ENCODE results near the gene FGD4. TPM values are rescaled to one million over a fixed set of nuclear protein-coding genes. Genes with fewer than 3 reads are reported as not detected.
A peak's percentile ranks its signal among the peaks of the same experiment; 100 is the strongest.

Gene FGD4
- total RNA-seq, 1 experiment from 2014 or later: 30.5 TPM

- in situ Hi-C loops (cut with HindIII; ENCODE audit: low pct_unique_long_range_greater_than_20kb, low sequenced_read_pairs): no loop called here
- DNase-seq (ENCODE audit: low read depth, low spot score): no peak
Observed at GRCh38 chr12:32398816-32399369, 465 bp upstream of the FGD4 start.

DNA sequence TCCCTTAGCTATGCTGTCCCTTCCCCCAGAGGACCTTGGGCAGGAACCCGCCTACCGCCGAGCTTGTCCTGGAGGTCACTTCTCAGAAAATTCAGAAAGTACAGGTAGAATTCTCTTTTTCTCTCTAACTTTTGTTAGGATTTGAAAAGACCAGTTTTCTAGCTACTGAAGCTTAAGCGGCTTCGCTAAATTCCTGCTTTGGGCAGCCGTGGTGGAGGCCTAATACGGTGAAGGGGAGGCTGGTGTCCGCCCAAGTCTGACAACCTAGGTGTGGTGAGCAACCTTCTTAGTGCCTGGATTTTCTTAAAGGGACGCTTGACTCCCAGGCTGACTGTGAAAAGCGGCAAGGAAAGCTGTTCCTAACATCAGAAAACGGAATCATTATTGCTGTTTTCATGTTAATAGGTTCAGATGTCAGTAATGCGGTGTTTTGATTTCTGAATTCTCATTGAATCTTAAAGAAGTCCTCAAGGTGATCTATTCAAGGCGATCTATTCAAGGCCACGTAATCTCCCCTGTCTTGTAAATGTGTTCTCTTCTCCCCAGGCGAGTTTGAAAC lies 835 bp downstream of the FGD4 start:
- in situ Hi-C loops (cut with HindIII; ENCODE audit: low pct_unique_long_range_greater_than_20kb, low sequenced_read_pairs): no loop called here
- no peak for DNase-seq (ENCODE audit: low read depth, low spot score)

DNA sequence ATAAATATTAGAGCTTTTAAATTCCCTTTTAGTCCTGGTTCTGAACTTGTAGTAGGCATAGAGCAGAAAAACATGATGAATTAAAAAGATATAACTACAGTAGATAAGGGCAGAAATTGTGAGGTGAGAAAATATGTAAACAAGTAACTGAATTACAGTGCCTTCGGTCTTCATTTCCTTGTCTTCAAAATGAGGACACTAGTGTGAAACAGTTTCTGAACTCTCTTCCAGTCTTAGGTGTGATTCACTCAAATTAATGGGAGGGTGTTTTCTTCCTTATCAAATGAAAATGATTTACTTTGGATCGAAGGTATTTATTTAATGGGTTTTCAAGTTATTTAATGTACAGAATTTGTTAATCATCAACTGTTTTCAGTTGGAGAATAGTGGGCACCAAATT lies 1.5 kb downstream of the FGD4 start:
- in situ Hi-C loops (cut with HindIII; ENCODE audit: low pct_unique_long_range_greater_than_20kb, low sequenced_read_pairs): no loop called here
- no peak for DNase-seq (ENCODE audit: low read depth, low spot score)

DNA sequence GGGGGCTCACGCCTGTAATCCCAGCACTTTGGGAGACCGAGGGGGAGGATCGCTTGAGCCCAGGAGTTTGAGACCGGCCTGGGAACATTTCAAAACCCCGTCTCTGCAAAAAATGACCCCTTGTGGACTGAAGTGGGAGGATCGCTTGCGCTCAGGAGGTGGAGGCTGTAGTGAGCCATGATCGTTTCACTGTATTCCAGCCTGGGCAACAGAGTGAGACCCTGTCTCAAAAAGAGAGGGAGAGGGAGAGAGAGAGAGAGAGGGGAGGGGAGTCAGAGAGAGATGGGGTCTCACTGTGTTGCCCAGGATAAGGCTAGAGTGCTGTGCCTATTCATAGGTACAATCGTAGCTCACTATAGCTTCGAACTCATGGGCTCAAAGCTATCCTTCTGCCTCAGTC lies 2.8 kb downstream of the FGD4 start:
- in situ Hi-C loops (cut with HindIII; ENCODE audit: low pct_unique_long_range_greater_than_20kb, low sequenced_read_pairs): no loop called here
- DNase-seq (ENCODE audit: low read depth, low spot score): no peak

- no peak for DNase-seq (ENCODE audit: low read depth, low spot score)
- in situ Hi-C loops (cut with HindIII; ENCODE audit: low pct_unique_long_range_greater_than_20kb, low sequenced_read_pairs): no loop called here
Observed at GRCh38 chr12:32402946-32403345, 3.6 kb downstream of the FGD4 start.

- in situ Hi-C loops (cut with HindIII; ENCODE audit: low pct_unique_long_range_greater_than_20kb, low sequenced_read_pairs): no loop called here
- no peak for DNase-seq (ENCODE audit: low read depth, low spot score)
Observed at GRCh38 chr12:32407795-32408194, 8.4 kb downstream of the FGD4 start.

DNA sequence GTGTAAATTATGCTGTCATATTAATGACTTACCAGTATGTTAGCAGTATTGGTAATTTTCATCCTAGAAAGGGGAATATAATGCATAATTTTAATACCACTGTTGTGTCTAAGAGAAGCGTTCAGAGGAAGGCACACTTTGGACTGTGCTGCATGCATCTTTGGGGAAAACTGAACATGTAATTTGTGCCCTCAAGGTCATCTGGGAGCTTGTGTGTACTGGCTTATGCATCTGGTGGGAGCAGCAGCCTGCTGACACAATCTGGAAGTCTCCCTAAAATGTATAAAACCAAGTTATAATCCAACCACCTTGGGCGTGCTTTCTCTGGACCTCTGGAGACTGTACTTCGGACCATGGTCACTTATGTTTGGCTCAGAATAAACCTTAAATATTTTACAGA lies 14.1 kb downstream of the FGD4 start:
- in situ Hi-C loops (cut with HindIII; ENCODE audit: low pct_unique_long_range_greater_than_20kb, low sequenced_read_pairs): no loop called here

DNA sequence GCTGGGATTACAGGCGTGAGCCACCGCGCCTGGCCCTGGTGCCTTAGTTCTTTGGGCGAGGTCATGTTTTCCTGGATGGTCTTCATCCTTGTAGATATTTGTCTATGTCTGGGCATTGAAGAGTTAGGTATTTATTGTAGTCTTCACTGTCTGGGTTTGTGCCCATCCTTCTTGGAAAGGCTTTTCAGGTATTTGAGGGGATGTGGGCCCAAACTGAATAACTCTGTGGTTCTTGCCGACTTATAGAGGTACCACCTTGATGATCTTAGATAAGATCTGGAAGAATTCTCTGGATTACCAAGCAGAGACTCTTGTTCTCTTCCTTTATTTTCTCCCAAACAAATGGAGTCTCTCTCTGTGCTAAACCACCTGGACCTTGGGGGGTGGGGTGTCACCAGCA lies 18.9 kb downstream of the FGD4 start:
- no peak for DNase-seq (ENCODE audit: low read depth, low spot score)
- in situ Hi-C loops (cut with HindIII; ENCODE audit: low pct_unique_long_range_greater_than_20kb, low sequenced_read_pairs): no loop called here

More for the DNA sequence above, 14.1 kb downstream of the FGD4 start:
- DNase-seq (ENCODE audit: low read depth, low spot score): no peak

DNA sequence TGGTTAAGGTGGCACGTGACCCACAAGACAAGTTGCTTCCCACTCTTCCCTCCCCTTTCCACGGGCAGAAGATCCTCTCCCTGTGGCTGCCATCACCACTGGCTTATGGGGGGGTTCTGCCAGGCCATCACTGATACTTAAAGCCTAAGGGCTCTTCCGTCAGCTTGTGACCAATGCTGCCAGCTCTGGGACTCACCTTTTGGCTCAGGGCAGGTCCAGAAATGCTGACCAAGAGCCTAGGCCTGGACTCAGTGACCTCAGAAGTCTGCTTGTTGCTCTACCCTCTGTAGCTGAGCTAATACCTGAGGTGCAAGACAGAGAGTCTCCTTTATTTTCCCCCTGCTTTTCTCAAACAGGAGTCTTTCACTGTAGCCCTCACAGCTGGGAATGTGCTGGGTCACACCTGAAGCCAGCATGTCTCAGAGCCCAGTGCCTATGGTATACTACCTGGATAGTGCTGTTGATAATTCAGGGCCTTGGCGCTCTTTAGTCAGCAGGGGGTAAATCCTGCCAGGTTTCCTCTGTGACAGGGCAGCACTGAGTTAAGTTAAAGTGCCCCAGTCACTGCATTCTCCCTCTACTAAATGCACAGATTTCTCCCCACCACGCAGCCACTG lies 19.7 kb downstream of the FGD4 start:
- in situ Hi-C loops (cut with HindIII; ENCODE audit: low pct_unique_long_range_greater_than_20kb, low sequenced_read_pairs): no loop called here
- DNase-seq (ENCODE audit: low read depth, low spot score): no peak

- in situ Hi-C loops (cut with HindIII; ENCODE audit: low pct_unique_long_range_greater_than_20kb, low sequenced_read_pairs): no loop called here
- no peak for DNase-seq (ENCODE audit: low read depth, low spot score)
Observed at GRCh38 chr12:32419520-32419960, 20.2 kb downstream of the FGD4 start.

GRCh38 chr12:32420356-32420755 lies 21.0 kb downstream of the FGD4 start:
- in situ Hi-C loops (cut with HindIII; ENCODE audit: low pct_unique_long_range_greater_than_20kb, low sequenced_read_pairs): no loop called here
- no peak for DNase-seq (ENCODE audit: low read depth, low spot score)

- in situ Hi-C loops (cut with HindIII; ENCODE audit: low pct_unique_long_range_greater_than_20kb, low sequenced_read_pairs): no loop called here
- no peak for DNase-seq (ENCODE audit: low read depth, low spot score)
Observed at GRCh38 chr12:32423559-32423958, 24.2 kb downstream of the FGD4 start.

DNA sequence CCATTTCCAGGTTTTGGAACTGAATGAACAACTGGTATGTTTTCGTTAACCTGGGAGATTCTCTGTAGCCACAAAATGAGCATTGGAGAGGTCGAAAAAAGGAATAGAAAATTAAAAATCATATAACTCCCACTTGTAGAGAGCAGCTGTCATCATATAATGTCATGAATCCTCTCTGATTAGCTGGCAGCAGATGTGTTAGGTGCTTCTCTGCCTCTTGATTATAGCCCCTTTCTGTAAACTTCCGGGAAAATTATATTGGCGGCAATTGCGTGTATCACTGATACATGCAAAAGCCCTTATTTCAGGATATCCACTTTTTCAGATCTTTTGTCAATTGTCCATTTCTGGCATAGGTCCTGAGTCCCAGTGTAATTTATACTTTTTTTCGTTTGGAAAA lies 31.7 kb downstream of the FGD4 start:
- in situ Hi-C loops (cut with HindIII; ENCODE audit: low pct_unique_long_range_greater_than_20kb, low sequenced_read_pairs): no loop called here
- no peak for DNase-seq (ENCODE audit: low read depth, low spot score)

DNA sequence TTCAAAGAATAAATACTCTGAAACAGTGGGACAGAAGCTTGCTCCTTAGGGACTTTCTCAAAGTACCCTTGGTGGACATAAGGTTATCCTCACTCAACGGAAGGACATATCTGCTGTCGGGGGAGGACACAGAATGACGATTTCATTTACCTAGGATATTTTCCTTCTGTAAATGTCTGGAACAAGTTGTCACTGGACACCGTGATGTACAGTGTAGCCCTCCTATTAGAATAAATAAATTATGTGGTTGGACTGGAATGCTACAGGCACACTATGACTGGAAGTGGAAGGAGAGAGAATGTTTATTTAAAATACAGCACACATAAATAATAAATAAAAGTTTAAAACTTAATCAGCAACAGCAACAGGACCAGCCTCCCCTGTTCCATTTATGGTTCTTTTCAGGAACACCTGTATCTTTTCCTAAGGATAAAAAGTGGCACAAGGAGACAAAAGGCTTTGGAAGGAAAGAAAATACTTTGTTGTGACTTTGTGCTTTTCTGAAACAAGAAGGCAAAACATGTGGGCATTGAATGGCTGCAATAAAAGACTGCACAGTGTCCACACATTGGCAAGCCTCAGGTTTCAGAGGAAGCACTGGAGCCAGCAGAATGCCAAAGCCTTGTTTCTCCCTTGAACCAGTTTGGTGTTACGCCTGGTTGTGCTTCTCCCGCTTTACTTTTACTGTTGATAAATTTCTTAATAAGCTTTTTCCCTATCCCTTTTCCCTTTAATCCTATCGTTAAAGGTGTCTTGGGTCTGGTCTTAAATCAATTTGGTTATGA lies 36.8 kb downstream of the FGD4 start:
- in situ Hi-C loops (cut with HindIII; ENCODE audit: low pct_unique_long_range_greater_than_20kb, low sequenced_read_pairs): no loop called here

GRCh38 chr12:32437095-32437515 lies 37.7 kb downstream of the FGD4 start:
- DNase-seq (ENCODE audit: low read depth, low spot score): no peak

More for the DNA sequence above, 36.8 kb downstream of the FGD4 start:
- no peak for DNase-seq (ENCODE audit: low read depth, low spot score)

GRCh38 chr12:32440120-32440865 lies 40.9 kb downstream of the FGD4 start:
- in situ Hi-C loops (cut with HindIII; ENCODE audit: low pct_unique_long_range_greater_than_20kb, low sequenced_read_pairs): no loop called here

More at GRCh38 chr12:32437095-32437515, 37.7 kb downstream of the FGD4 start:
- in situ Hi-C loops (cut with HindIII; ENCODE audit: low pct_unique_long_range_greater_than_20kb, low sequenced_read_pairs): no loop called here

GRCh38 chr12:32443491-32443890 lies 44.1 kb downstream of the FGD4 start:
- in situ Hi-C loops (cut with HindIII; ENCODE audit: low pct_unique_long_range_greater_than_20kb, low sequenced_read_pairs): no loop called here
- DNase-seq (ENCODE audit: low read depth, low spot score): no peak

More at GRCh38 chr12:32440120-32440865, 40.9 kb downstream of the FGD4 start:
- DNase-seq (ENCODE audit: low read depth, low spot score): no peak

GRCh38 chr12:32444895-32445294 lies 45.5 kb downstream of the FGD4 start:
- in situ Hi-C loops (cut with HindIII; ENCODE audit: low pct_unique_long_range_greater_than_20kb, low sequenced_read_pairs): no loop called here
- peak; percentile 35 for DNase-seq (ENCODE audit: low read depth, low spot score)

Measured in SK-MEL-5 (cell line).